Effector memory CD4-positive, alpha-beta T cell (primary cell): Measurements from ENCODE around the gene EXOSC6.
"Not testable (repeated sequence)": the region's sequence is repeated elsewhere in the genome, so short reads cannot be mapped to it uniquely, and the experiment has no call there.

Source experiments
- DNase-seq, 3 donors: peaks; one replicate each; pipeline ENCODE4 v3.0.0-alpha.2; 2020
- H3K27ac ChIP-seq: 2 replicates; pipeline ENCODE4 v1.7.0; 2013; ENCODE audit warnings: mild to moderate bottlenecking, low read length, moderate library complexity; ENCODE audit not compliant: insufficient read depth, poor library complexity, severe bottlenecking
- H3K27me3 ChIP-seq: replicated peaks from 2 replicates; pipeline ENCODE4 v1.7.0; 2013; ENCODE audit warnings: mild to moderate bottlenecking, low read length; ENCODE audit not compliant: insufficient read depth, control insufficient read depth, poor library complexity, severe bottlenecking
- H3K36me3 ChIP-seq: 2 replicates; pipeline ENCODE4 v1.7.0; 2013; ENCODE audit warnings: mild to moderate bottlenecking, low read length, moderate library complexity; ENCODE audit not compliant: control insufficient read depth, insufficient read depth
- H3K4me1 ChIP-seq: 2 replicates; pipeline ENCODE4 v1.7.0; 2013; ENCODE audit warnings: low read length, mild to moderate bottlenecking; ENCODE audit not compliant: control insufficient read depth, insufficient read depth, poor library complexity, severe bottlenecking
- H3K4me3 ChIP-seq: 2 replicates; pipeline ENCODE4 v1.7.0; 2013; ENCODE audit warnings: low read length, low read depth, mild to moderate bottlenecking; ENCODE audit not compliant: insufficient read depth, poor library complexity, severe bottlenecking
- H3K9me3 ChIP-seq: 2 replicates; pipeline ENCODE4 v1.7.0; 2013; ENCODE audit warnings: mild to moderate bottlenecking, low read length, moderate library complexity; ENCODE audit not compliant: control insufficient read depth

The EXOSC6 gene

GRCh38 chr16:70257391-70257790 is 5.7 kb upstream of the EXOSC6 start:
- H3K36me3 ChIP-seq: peaks cover 71% of the 10 kb centered on the region
- no peak overlapping the region for H3K27ac ChIP-seq
- no peaks in the 10 kb centered on the region for H3K27me3 ChIP-seq
- no peak overlapping the region for H3K4me3 ChIP-seq
- H3K9me3 ChIP-seq: no peaks in the 10 kb centered on the region
- H3K4me1 ChIP-seq: no peaks in the 10 kb centered on the region
- DNase-seq: no peak

- Histone ChIP-seq H3K4me1 (no peaks in the 10 kb centered on the region), H3K27ac (no peak overlapping the region), H3K9me3 (no peaks in the 10 kb centered on the region), H3K4me3 (no peak overlapping the region), H3K27me3 (no peaks in the 10 kb centered on the region), H3K36me3 (peaks cover 55% of the 10 kb centered on the region)
- DNase-seq: no peak
These were observed 3.8 kb upstream of the EXOSC6 start for GRCh38 chr16:70255574-70255973.

DNA sequence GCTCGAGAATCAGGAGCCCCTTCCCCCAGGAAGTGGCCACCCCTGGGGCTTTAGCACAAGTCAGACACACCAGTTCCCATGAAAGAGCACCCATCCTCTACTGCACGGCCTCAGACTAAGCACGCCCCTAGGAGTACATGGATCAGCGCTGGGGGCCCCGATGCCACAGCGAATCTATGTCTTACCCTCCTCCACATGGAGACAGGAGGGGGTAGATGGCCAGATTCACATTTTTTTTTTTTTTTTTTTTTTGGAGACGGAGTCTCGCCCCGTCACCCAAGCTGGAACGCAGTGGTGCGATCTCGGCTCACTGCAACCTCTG is 3.2 kb upstream of the EXOSC6 start:
- no peak for DNase-seq
- Histone ChIP-seq H3K9me3 (no peaks in the 10 kb centered on the region), H3K27ac (no peak overlapping the region), H3K27me3 (no peaks in the 10 kb centered on the region), H3K36me3 (peaks cover 48% of the 10 kb centered on the region), H3K4me1 (peaks cover 4% of the 10 kb centered on the region), H3K4me3 (no peak overlapping the region)

DNA sequence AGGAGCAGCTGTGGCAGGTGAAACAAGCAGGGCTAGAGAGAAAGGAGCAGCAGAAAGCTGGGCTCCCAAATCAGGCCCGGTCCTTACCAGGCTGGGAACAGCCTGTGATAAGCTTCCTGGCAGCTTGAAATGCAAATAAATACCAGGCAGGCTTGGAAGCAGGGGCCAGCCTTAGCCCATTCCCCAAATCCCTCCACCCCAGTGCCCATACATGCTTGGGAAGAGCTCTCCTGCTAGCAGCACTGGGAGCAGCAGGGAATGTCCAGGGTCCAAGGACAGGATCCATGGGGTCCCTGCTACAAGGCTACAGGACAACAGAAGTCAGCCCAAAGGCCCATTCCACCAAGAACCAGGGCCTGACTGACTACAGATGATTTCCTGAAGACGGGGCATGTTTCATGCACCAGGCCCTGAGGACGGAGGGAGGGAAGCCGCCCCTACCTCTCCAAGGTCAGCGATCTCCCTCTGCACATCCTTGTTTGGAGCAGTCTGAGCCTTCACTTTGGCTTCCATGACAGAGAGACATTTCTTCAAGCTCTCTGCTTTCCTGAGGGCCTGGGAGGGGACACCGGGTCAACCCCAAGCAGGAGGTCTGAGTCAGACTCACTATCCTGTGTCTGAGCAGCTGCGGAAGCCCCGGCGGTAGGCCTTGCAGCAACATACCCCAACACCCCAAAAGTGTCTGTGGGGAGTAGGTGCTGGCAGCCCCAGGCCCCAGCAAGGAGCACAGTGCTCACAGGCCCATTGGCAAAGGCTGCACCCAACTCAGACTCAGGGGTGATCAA is 2.6 kb upstream of the EXOSC6 start:
- Histone ChIP-seq H3K27ac (no peak overlapping the region), H3K36me3 (peaks cover 46% of the 10 kb centered on the region), H3K9me3 (no peaks in the 10 kb centered on the region), H3K4me1 (peaks cover 9% of the 10 kb centered on the region), H3K4me3 (no peak overlapping the region), H3K27me3 (no peaks in the 10 kb centered on the region)
- no peak for DNase-seq

- Histone ChIP-seq H3K27ac (no peak overlapping the region), H3K36me3 (peaks cover 37% of the 10 kb centered on the region), H3K4me3 (no peak overlapping the region), H3K27me3 (no peaks in the 10 kb centered on the region), H3K9me3 (no peaks in the 10 kb centered on the region), H3K4me1 (peaks cover 10% of the 10 kb centered on the region)
- DNase-seq: peak in 1 of 3 donors; percentile 12
These were observed 1.8 kb upstream of the EXOSC6 start for GRCh38 chr16:70253291-70254106.

GRCh38 chr16:70252355-70252988 is 732 bp upstream of the EXOSC6 start:
- Histone ChIP-seq H3K4me3 (no peak overlapping the region), H3K4me1 (peaks cover 10% of the 10 kb centered on the region), H3K36me3 (peaks cover 31% of the 10 kb centered on the region), H3K9me3 (no peaks in the 10 kb centered on the region), H3K27ac (no peak overlapping the region), H3K27me3 (no peaks in the 10 kb centered on the region)
- no peak for DNase-seq

DNA sequence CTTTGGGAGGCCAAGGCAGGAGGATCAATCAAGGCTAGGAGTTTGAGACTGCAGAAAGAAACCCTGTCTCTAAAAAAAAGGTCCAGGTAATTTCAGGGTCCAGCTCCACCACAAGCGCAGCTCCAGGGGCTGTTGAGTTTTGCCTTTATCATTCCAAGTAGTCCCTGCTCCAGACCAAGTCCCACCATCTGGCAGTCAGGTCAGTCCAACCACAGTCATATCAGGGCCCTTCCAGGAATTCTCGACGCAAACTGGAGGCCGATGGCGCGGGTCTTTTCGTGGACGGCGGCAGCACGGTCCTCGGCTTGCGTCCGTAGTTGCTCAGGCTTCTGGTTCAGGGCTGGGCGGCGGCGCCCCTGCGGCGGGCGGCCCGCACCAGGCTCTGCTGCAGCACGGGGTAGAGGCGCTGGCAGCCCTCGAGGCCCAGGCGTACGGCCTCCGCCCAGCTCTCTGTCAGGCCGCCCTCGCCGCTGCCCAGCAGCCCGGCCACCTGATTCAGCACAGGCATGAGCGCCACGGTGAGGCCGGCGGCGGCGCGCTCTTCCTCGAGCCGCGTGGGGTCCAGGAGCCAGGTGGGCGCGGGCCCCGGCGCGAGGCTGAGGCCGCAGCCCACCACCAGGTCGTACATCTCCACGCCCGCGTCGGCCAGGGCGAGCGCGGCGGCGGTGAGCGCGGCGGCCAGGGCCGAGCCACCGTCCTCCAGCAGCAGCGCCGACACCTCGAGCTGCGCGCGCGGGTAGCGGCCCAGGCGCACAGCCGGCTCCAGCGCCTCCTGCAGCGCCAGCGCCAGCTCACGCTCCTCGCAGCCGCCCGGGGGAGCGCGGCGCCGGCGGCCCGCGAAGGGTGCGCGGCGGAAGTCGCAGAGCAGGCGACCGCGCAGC is 752 bp downstream of the EXOSC6 start:
- Histone ChIP-seq H3K4me3 (peak overlapping the region; percentile 59), H3K27ac (peak overlapping the region; percentile 86), H3K9me3 (no peaks in the 10 kb centered on the region), H3K4me1 (peaks cover 10% of the 10 kb centered on the region), H3K36me3 (peaks cover 19% of the 10 kb centered on the region), H3K27me3 (no peaks in the 10 kb centered on the region)
- peak in 2 of 3 donors; percentile 6 to 16 for DNase-seq

GRCh38 chr16:70249697-70250096 is 2.0 kb downstream of the EXOSC6 start:
- peaks cover 10% of the 10 kb centered on the region for H3K36me3 ChIP-seq
- not testable (repeated sequence) for H3K4me3 ChIP-seq, DNase-seq, H3K27ac ChIP-seq, H3K9me3 ChIP-seq, H3K27me3 ChIP-seq
- H3K4me1 ChIP-seq: peaks cover 10% of the 10 kb centered on the region

DNA sequence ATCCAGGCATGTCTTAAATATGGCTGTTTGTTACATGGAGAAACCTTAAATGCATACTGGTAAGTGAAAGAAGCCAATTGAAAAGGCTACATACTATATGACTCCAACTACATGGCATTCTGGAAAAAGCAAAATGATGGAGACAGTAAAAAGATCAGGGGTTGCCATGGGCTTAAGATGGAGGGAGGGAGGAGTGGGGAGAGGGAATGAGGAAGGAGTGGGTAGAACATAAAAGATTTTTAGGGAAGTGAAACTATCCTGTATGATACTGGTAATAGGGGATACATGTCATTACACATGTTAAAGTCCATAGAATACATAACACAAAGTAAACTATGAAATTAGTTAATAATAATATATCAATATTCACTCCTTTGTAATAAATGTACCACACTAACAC is 13.0 kb downstream of the EXOSC6 start:
- H3K4me3 ChIP-seq, H3K4me1 ChIP-seq, H3K9me3 ChIP-seq, DNase-seq, H3K27ac ChIP-seq, H3K36me3 ChIP-seq, H3K27me3 ChIP-seq: not testable (repeated sequence)
